K562 (cell line): ENCODE results near the gene ICAM2. TPM values are rescaled to one million over a fixed set of nuclear protein-coding genes. Genes with fewer than 3 reads are reported as not detected.

Experiments used
- ATF7 ChIP-seq: fragments of 450-650 bp; IDR thresholded peaks from 2 replicates; pipeline ENCODE4 v1.7.1; 2014; ENCODE audit warnings: mild to moderate bottlenecking, moderate library complexity
- COPS2 ChIP-seq: fragments of 450-650 bp; conservative IDR thresholded peaks from 2 replicates; pipeline ENCODE4 v1.6.1; 2016; ENCODE audit warnings: mild to moderate bottlenecking, moderate library complexity
- CTBP1 ChIP-seq: fragments of 450-650 bp; IDR thresholded peaks from 2 replicates; pipeline ENCODE4 v1.6.1; 2016; ENCODE audit warnings: borderline replicate concordance
- EHMT2 ChIP-seq: fragments of 450-650 bp; IDR thresholded peaks from 2 replicates; pipeline ENCODE4 v1.6.1; 2018; ENCODE audit warnings: antibody characterized with exemption
- EWSR1 ChIP-seq: fragments of 450-650 bp; IDR thresholded peaks from 2 replicates; pipeline ENCODE4 v1.6.1; 2018; ENCODE audit warnings: borderline replicate concordance, mild to moderate bottlenecking, low read depth, moderate library complexity; ENCODE audit not compliant: partially characterized antibody
- FOXM1 ChIP-seq, 2 experiments: fragments of 450-650 bp in 1 of 2; sonication (generic) in 1 of 2; formaldehyde crosslinking in 1 of 2; IDR thresholded peaks; 2 replicates each; pipeline versions ENCODE4 v1.6.1 to v1.9.0; 2017 to 2022; ENCODE audit warnings: low read depth in 2 of 2, mild to moderate bottlenecking in 2 of 2, missing genetic modification reagents in 1 of 2, moderate library complexity in 1 of 2
- GTF2A2 ChIP-seq: IDR thresholded peaks from 2 replicates; pipeline ENCODE4 v1.6.1; 2016; ENCODE audit warnings: mild to moderate bottlenecking, missing genetic modification characterization, missing compliant biosample characterization
- GTF2B ChIP-seq: IDR thresholded peaks from 2 replicates; pipeline ENCODE4 v1.6.1; 2011; ENCODE audit not compliant: insufficient read length; ENCODE audit errors: extremely low read depth
- HLTF ChIP-seq: fragments of 450-650 bp; IDR thresholded peaks from 2 replicates; pipeline ENCODE4 v1.6.1; 2016
- HNRNPH1 ChIP-seq: fragments of 200-400 bp; formaldehyde crosslinking; optimal IDR thresholded peaks from 2 replicates; pipeline ENCODE3; 2017; ENCODE audit warnings: low read depth, mild to moderate bottlenecking, low read length, moderate library complexity
- KAT2B ChIP-seq: IDR thresholded peaks from one replicate; pipeline ENCODE4 v1.6.1; 2012; ENCODE audit warnings: low read depth, mild to moderate bottlenecking, control low read depth, inconsistent platforms, low read length, moderate library complexity
- MBD2 ChIP-seq: sonication (generic); IDR thresholded peaks from 2 replicates; pipeline ENCODE4 v1.6.1; 2016; ENCODE audit warnings: low read depth, borderline replicate concordance
- NBN ChIP-seq: fragments of 450-650 bp; IDR thresholded peaks from 2 replicates; pipeline ENCODE4 v1.6.1; 2016; ENCODE audit warnings: low read depth, mild to moderate bottlenecking
- NR3C1 ChIP-seq: sonication (generic); formaldehyde crosslinking; IDR thresholded peaks from 2 replicates; pipeline ENCODE4 v1.8.1; 2022; ENCODE audit warnings: missing genetic modification reagents
- PHB ChIP-seq: fragments of 250-450 bp; sonication (Bioruptor Pico); IDR thresholded peaks from 2 replicates; pipeline ENCODE4 v1.5.0; 2021
- PRPF4 ChIP-seq: fragments of 200-400 bp; formaldehyde crosslinking; IDR thresholded peaks from one replicate; pipeline ENCODE4 v1.6.1; 2017; ENCODE audit warnings: low read length, low read depth, mild to moderate bottlenecking; ENCODE audit not compliant: insufficient read depth, poor library complexity, severe bottlenecking
- PTBP1 ChIP-seq: fragments of 200-400 bp; formaldehyde crosslinking; IDR thresholded peaks from 2 replicates; pipeline ENCODE4 v1.6.1; 2017; ENCODE audit warnings: low read depth, low read length
- RBBP5 ChIP-seq: fragments of 200-600 bp; sonication (generic); IDR thresholded peaks from 2 replicates; pipeline ENCODE4 v1.6.1; 2012; ENCODE audit warnings: borderline replicate concordance, mild to moderate bottlenecking, low read length, control low read depth, inconsistent platforms; ENCODE audit not compliant: insufficient read depth, poor library complexity, severe bottlenecking
- SAFB ChIP-seq: fragments of 200-400 bp; formaldehyde crosslinking; IDR thresholded peaks from 2 replicates; pipeline ENCODE4 v1.6.1; 2017; ENCODE audit warnings: low read depth, low read length, borderline replicate concordance
- STAG1 ChIP-seq: sonication (generic); formaldehyde crosslinking; IDR thresholded peaks from 2 replicates; pipeline ENCODE4 v1.5.0; 2020; ENCODE audit warnings: missing genetic modification reagents, borderline replicate concordance
- TGIF2 ChIP-seq: sonication (generic); formaldehyde crosslinking; IDR thresholded peaks from 2 replicates; pipeline ENCODE4 v1.8.1; 2022; ENCODE audit warnings: mild to moderate bottlenecking, missing genetic modification reagents, moderate library complexity
- USF1 ChIP-seq: sonication (generic); formaldehyde crosslinking; IDR thresholded peaks from 2 replicates; pipeline ENCODE4 v1.9.0; 2022; ENCODE audit warnings: mild to moderate bottlenecking, missing genetic modification reagents
- XRCC4 ChIP-seq: IDR thresholded peaks from one replicate; pipeline ENCODE4 v1.6.1; 2011; ENCODE audit not compliant: insufficient read depth, insufficient read length; ENCODE audit errors: extremely low read depth
- polyA plus RNA-seq, 8 experiments: library from polyadenylated mRNA; depleted of rRNA in 4 of 8; stranded (reverse) in 5 of 8; unstranded in 3 of 8; fragments of >200 nt; fragmentation: Nextera tagmentation in 2 of 8; fragmentation: Illumina TruSeq in 1 of 8; extraction: Ambion mirVana in 2 of 8; extraction: Trizol in 1 of 8; gene quantifications; 2 replicates each; pipeline versions ENCODE4 v1.2.1 to v1.2.3, GENCODE V29; 2011 to 2014; ENCODE audit warnings: inconsistent platforms in 1 of 8, missing spikeins in 1 of 8
- total RNA-seq, 7 experiments: library from RNA; depleted of rRNA in 6 of 7; stranded (reverse); fragments of >200 nt in 6 of 7; fragmentation: Illumina TruSeq in 2 of 7; extraction: Trizol in 2 of 7; gene quantifications; 2 replicates each; pipeline versions ENCODE4 v1.2.1 to v1.2.3, GENCODE V29; 2011 to 2021; ENCODE audit warnings: low replicate concordance in 1 of 7

The ICAM2 gene
- total and polyA plus RNA-seq, 9 of the 15 experiments (the other 6 are each of a cell fraction or from before 2014, with no cell fraction given), result 37.9 to 89.4 (median 60.6) TPM

- TF ChIP-seq CTBP1 (peak; percentile 93), EHMT2 (no peak), RBBP5 (no peak), PTBP1 (no peak), USF1 (CRISPR knock-in tag) (peak; percentile 78), COPS2 (no peak), HNRNPH1 (no peak), NBN (peak; percentile 28; the same call in 1 of the 2 replicates), ATF7 (peak; percentile 94), MBD2 (peak; percentile 26; the same call in 1 of the 2 replicates), FOXM1 (IDR thresholded peaks at IDR 0.05; ENCODE audit: low read depth) (peak; percentile 43; the same call in 1 of the 2 replicates), FOXM1 (CRISPR knock-in tag; IDR thresholded peaks at IDR 0.05; ENCODE audit: low read depth) (no peak), KAT2B (no peak), HLTF (no peak), GTF2A2 (tag) (no peak), STAG1 (no peak), GTF2B (no peak), NR3C1 (CRISPR knock-in tag) (no peak), EWSR1 (no peak), PRPF4 (no peak), SAFB (no peak), PHB (CRISPR knock-in tag) (no peak), XRCC4 (no peak), TGIF2 (CRISPR knock-in tag) (no peak)
Measured at GRCh38 chr17:64006361-64007088, 13.9 kb downstream of the ICAM2 start (continued).
